HG03342 (cell line): Measurements from ENCODE around the gene KRT85.
"Not testable (repeated sequence)": the region's sequence is repeated elsewhere in the genome, so short reads cannot be mapped to it uniquely, and the experiment has no call there.

ENCODE experiments used
- ATAC-seq: cut with Tn5 transposase; IDR thresholded peaks from one replicate; pipeline ENCODE4 v1.9.1; 2021; ENCODE audit warnings: mild to moderate bottlenecking, moderate library complexity; ENCODE audit not compliant: unreplicated experiment

The KRT85 gene

DNA sequence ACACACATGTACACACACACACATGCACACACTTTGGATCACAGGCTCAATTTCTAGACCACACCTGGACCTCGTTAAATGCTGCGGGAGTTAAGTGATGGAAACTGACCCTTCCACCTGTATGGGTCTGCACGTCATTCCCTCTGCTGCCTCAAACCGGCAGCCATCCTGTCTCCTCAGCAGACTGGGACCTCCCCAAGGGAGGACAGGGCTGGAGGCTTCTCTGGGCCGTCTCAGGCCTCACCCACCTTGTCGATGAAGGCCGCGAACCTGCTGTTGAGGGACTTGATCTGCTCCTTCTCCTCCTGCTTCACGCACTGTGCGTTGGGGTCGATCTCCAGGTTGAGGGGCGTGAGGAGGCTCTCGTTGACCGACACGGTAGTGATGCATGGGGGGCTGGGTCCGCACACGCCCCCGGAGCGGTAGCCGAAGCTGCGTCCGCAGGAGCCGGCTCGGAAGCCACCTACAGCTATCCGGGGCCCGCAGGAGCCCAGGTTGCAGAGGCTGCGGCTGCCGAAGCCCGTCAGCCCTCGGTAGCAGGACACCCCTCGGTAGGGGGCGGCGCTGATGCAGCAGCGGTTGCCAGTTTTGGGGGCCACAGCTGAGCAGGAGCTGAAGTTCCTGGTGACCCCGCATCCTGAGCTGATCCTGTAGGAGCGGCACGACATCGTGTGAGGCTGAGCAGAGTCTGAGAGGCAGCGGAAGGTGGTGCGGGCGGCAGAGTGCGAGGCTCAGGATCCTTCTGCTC lies at the start of gene KRT85:
KRT85 (minus strand) TSS at position 744 of the 748 bp plus-strand sequence; CDS start at position 668, 76 bp downstream.
- ATAC-seq = no peak

DNA sequence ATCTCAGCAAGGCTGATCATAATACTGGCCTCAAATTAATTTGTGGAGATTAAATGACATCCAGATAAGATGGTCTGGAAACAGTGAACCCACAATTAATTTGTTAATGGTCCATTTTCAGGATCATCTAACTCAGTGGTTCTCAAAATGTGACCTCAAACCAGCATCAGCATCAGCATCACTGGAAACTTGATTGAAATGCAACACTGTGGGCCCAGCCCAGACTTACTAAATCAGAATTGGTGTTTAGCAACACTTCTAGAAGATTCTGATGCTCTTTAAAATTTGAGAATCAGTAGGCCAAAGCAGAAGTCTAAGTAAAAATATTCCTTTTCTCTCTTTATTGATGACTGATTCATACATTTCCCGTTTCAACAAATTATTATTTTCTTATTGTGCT lies 49.5 kb upstream of the KRT85 start:
- ATAC-seq = no peak

DNA sequence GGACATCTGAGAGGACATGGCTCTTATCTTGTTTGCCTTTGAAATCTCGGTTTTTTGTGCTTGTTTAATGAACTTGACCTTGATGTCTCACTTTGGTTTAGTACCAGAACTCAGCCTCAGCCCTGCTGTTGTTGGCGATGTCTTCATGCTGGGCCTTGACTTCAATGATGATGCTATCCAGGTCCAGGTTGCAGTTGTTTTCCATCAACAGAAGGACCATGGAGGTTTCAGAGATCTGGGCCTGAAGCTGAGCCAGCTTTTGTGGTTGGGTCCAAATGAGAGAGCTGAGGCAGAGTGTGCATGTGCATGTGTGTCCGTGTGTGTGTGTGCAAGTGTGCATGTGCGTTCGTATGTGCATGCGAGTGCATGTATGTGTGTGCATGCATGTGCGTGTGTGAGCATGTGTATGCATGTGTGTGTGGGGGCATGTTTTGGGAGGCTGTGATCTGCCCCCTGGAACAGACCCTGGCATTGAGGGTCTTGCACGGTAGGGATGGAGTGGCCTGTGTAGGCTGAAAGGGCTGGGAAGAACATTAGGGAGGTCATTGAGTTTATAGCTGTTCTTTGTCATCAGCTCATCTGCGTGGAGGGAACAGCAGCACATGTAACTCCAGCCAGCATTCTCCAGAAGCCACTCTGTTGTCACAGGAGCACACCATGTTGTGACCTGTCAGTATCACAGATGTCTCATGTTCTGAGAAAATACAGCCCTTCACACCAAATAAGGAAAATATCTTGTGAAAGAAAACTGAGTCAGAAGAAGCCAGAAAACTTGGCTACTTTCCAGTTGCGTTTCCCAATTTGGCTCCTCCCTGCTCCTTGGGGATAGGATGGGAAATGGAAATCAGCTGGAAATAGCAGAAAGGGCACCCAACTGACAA lies 48.8 kb upstream of the KRT85 start:
- no peak for ATAC-seq

DNA sequence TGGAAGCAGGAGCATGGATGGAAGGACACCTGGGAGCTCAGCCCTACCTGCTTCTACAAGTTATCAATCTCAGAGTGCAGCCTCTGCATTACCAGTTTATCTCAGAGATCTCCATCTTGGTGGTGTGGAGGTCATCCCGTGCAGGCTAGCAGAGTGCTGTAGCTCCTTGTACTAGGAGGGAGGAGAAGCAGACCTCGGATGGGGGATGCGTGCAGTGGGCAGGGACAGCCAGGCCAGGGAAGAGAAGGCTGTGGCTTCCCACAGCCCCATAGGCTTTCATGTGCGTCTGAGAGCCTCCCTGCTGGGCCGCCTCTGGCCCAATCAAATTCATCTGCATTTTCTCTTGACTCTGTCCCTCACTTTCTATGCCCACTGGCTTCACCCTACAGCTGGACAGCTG lies 47.7 kb upstream of the KRT85 start:
- no peak for ATAC-seq

DNA sequence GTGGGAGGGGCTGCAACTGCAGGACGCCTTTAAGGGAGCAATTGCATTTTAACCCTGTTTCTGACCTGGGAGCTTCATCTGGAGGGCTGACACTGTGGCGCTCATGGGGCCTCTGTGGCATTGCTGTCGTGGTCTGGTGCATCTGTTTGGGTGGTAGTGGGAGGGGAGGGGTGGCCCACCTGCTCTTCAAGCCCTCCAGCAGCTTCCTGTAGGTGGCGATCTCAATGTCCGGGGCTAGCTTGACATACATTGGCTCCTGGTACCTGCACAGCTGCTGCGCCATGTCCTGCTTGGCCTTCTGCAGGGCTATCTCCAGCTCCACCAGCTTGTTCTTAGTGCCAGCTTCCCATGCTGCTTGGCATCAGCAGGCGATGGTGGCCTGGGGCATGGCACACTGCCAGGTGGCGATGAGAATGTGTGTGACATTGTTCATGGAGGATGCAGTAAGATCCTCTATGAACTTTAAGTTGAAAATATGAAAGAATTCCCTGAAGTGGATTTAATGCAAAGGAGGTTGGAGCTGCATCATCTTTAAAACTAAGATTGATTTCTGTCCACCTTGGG lies 46.6 kb upstream of the KRT85 start:
- no peak for ATAC-seq

DNA sequence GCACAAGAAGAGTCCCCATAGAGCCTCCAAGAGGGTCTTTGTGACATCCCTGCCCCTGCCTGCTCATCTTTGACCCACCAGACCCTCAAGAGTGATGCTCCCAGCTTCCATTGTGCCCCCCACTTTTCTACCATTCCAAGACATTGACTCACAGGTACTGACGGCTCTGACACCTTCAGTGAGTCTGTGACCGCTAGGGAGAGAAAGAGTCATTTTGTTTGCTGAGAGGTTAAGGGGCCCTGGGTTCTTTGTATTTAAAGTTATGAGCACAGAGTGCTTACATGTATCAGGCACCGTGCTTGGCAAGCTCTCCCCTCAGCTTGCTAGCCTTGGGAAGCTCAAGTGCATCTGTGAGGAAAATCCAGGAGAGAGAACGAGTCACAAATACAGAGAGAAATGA lies 45.9 kb upstream of the KRT85 start:
- no peak for ATAC-seq

DNA sequence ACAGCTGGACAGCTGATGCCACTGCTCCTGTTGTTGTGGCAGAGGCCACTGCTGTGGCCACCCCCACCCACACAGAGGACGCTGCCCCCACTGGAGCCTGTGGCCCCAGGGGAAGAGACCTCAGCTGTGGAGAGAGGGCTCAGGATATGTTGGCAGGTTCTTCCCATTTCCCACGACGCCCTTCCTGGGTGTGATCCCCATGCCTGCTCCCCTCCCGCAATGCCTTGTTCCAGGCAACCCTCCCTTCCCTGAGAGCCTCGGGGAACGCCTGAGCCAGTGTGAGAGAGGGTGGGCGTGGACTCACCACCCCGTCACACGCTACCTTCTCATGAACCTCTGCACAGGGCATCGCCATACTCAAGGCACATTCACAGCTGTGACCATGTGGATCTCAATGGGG lies 44.5 kb upstream of the KRT85 start:
- ATAC-seq = no peak

DNA sequence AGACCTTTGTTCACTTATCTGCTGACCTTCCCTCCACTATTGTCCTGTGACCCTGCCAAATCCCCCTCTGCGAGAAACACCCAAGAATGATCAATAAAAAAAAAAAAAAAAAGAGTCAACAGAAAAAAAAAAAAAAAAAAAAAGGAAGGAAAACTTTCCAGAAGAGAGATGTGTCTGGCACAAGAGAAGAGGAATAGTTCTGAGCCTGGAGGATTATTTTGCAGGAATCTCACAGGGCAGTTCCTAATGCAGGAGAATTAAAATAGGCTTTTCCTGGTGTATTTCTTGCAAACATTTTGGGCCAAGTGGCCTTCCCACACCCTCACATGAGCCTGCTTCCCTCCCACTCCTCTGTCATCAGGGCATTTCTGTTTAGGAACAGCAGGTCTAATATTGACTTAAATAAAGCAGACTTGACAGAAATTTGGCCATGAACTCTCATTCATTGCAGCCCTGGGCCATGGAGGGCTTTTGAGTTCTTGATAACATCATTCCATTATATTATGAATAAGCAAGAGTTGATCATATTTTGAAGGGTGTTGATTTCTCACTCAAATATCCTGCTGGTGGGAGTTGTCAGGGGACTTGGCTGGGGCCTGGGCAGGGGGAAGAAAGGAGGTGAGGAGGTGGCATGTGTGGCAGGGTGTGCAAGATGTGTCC lies 43.4 kb upstream of the KRT85 start:
- not testable (repeated sequence) for ATAC-seq

DNA sequence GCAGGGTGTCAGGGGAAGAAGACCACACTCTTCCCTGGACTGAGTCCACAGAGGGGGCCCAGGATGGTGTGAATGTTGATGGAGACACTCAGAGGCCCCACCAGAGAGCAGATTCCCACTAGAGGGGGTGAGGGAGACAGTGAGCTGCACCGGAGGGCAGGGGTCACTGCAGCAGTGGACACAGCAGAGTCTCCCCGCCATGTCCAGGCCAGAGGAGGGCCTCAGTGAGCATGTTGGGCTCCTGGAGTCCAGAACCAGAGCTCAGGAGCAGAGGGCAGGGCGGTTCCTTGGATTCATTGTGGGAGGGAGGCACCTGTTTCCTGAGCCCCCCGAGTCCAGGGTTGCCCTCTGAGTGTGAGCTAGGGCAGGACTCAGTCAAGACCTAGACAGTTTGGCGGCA lies 40.6 kb upstream of the KRT85 start:
- no peak for ATAC-seq

DNA sequence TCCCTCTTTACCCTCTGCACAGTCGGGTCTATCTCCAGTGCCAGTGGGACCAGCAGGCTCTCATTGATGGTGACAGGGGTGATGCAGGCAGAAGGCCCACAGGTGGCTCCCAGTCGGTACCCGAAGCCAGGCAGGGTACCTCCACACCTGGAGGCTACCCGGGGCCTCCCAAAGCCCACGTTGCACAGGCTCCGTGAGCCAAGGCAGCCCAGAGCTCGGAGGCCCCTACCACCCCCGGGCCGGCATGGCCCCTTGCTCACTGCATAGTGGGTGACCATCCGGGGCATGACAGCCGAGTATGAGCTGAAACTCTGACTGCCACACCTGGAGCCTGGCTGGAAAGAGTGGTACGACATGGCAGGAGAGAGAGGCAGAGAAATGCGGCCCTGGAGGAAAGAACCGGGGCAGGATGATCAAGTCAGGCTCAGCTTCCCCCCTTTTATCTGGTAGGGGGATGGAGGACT lies 38.7 kb upstream of the KRT85 start, which contains the start of gene KRT82:
KRT82 (minus strand) TSS at position 414 of the 464 bp plus-strand sequence; CDS start at position 356, 58 bp downstream.
- no peak for ATAC-seq

DNA sequence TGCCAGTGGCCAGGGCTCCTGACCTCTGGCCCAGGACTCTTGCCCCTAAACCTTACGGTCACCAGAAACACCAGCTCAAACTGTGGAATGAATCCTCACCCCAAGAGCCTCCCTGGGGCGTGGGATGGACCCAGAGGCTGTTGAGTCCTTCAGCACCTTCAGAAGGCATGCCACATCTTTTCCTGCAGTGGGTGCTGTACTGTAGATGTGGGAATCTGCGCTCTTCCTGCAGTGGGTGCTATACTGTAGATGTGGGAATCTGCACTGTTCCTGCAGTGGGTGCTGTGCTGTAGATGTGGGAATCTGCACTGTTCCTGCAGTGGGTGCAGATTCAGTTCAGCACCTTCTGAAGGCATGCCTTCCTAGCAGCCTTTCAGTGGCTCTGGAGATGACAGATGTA lies 37.7 kb upstream of the KRT85 start:
- no peak for ATAC-seq

DNA sequence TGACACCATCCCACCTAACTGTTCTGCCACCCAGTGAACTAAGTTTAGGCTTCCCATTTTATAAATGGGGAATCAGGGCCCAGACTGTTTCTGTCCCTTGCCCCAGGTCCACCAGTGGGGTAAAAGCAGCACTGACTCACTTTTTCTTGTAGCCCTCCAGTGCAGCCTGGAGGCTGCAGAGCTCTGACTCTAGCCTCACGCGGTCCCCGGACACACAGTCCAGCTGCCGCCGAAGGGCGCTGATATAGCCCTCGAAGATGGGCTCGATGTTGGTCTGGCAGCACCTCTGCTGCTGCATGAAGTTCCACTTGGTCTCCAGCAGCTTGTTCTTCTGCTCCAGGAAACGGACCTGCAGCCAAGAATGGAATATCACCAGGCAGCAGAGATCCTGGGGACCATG lies 36.3 kb upstream of the KRT85 start:
- ATAC-seq = no peak

DNA sequence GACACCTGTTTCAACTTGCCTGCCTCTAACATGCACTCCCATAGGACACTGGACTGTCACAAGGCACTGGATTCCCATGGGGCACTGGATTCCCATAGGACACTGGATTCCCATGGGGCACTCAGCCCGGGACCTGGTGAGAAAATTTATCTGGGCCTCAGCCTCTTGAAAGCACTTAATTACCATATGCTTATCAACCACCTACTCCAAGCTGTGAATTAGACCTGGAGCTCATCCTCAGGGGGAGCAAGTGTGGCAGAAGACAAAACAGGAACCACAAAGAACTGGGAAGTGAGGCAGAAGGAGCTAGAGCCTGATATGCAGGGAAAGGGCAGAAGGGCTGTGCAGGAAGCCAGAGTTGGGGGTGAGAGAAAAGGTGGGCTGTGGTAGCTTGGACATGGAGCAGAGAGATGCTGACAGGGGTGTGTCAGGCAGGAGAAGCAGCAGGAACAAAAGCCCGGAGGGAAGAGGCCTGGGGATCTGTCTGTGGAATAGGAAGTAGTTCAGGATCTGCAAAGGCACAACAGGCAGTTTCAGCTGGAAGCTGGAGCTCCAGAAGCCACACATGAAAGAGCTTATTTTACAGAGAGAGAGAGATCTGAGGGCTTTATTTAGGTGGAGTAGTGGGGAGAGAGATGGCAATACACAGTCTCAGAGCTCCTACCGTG lies 35.7 kb upstream of the KRT85 start:
- no peak for ATAC-seq

DNA sequence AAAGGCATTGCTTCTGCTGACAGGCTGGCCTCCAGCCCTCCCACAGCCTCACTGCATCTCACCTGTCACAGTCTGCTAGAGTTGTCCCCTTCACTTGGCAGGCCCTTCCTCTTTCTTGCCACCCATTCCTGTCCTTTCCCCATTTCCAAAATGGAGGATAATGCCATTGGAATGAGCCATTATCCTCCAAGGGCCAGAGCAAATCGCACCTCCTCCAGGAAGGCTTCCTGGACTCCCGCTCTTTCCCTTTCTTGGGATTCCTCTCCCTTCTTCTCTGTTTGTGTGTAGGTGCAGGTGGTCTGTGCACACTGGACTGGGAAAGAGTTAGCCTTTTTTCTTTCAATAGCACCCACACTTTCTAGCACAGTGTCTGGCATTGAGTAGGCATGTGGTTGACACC lies 35.1 kb upstream of the KRT85 start:
- ATAC-seq = no peak

DNA sequence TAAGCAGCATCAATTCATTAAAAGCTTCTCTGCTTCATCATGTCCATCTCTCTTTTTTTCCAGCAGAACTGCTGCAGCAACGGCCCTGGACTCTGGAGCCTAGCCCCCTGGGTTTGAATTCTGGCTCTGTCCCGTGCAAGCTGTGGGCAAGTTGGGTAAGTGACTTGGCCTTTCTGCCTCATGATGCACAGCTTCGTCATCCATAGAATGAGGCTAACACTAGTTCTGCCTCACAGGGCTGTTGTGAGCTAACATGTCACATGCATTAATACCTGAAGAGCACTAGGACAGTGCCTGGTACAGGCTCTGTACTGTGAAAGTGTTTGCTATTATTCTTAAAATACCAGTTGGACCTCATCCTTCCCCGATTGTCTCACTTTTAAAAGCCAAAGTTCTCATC lies 34.6 kb upstream of the KRT85 start:
- no peak for ATAC-seq

DNA sequence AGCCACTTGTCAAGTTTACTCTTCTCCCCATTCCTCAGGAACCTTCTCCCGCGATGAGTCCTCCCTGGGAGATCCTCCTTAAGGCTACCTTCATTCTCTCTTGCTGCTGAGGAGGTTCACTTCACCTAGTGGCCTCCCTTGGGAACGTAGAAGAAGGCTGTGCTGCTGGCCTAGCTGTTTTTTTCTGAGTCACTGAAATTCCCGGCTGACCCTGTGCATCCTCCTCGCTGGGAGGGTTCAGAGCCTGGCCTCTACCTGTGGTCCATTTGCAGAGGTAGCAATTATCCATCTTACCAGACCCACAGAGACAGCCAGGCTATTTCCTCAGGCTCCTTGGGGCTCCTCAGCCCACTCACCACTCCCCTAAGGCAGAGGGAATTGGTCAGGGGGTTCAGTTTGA lies 34.2 kb upstream of the KRT85 start:
- no peak for ATAC-seq

DNA sequence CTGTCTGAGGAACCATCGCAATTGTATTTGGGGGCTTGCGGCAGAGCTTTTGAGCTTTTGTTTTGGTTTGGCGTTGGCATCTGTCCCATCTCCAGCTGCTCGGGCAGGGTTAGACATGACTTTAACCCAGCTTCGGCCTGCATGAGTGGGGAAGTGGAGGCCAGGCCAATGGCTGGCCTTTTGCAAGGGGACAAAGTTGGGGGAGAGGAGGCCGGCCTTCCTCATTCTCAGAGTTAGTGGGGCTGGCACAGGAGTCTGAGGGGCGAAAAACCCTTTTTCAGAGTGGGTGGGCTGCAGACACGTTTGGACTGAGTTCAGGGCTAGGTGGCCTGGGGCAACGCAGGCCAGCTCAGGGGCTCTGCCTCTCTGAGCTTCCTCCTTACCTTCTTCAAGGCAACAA lies 33.6 kb upstream of the KRT85 start:
- ATAC-seq = no peak

DNA sequence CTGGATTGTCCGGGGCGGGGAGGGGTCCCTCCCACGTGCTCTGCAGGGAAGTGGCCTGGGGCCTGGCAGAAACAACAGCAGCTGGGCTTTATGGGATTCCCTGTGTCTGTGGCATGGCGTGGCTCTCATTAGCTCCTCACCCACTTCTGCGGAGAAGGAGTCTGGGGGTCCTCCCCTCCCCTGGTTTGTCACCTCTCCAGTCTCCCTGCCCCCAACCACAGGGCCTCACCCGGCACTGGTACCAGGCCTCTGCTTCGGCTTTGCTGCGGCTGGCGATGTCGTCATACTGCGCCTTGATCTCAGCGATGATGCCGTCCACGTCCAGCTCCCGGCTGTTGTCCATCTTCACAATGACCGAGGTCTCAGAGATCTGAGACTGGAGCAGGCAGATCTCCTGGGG lies 32.5 kb upstream of the KRT85 start:
- ATAC-seq = no peak

DNA sequence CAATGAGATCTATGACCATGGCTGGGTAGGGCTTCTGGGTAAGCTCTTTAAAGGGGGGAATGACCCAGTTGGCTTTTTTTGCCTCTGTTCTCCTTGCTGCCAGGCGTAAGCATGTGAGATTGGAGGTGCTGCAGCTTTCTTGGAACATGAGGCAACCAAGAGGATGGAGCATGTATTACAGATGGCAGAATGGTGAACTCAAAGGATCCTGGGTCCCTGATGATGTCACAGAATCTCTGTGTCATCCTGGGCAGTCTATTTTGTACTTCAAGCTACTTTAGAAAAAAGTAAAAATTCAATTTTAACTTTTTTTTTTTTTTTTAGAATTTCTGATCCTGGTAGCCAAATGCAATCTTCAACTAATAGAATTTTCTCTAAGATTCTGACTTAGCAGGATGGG lies 30.9 kb upstream of the KRT85 start:
- ATAC-seq = no peak

DNA sequence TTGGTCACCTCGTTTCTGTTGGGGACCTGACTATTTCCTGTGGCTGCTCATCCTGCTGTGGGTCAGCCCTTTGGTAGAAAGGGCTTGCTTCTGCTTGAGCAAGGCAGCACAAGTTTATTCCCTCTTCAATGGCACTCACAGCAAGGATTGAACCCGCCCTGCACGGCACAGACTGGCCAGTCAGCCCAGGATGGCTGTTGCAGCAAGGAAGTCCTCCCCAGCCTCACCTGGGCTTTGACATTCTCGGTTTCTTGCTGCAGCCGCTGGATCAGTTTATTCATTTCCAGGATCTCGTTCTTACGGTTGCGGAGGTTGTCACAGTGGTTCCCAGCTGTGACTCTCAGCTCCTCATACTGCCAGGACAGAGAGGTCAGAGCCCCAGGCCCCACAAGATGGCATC lies 29.4 kb upstream of the KRT85 start:
- ATAC-seq = no peak
